OCI-LY7 (cell line): ENCODE data around the gene EGR4. TPM values are rescaled to one million over a fixed set of nuclear protein-coding genes. Genes with fewer than 3 reads are reported as not detected.

ENCODE experiments used
- BruUV-seq: library from RNA; stranded (reverse); fragments of 400-500 nt; replicated peaks from 2 replicates; lab custom pipeline; 2021; lab: Mats Ljungman, UMichigan
- CTCF ChIA-PET: fragments of 300-600 bp; sonication (Branson Sonifier 250); formaldehyde crosslinking; loops from one replicate; lab custom pipeline; 2022; ENCODE audit warnings: antibody characterized with exemption; ENCODE audit not compliant: unreplicated experiment; lab: Charles Lee
- POLR2A ChIA-PET: fragments of 300-600 bp; sonication (Branson Sonifier 250); formaldehyde crosslinking; loops from one replicate; lab custom pipeline; 2022; ENCODE audit warnings: antibody characterized with exemption; lab: Charles Lee
- DNase-seq: peaks from one replicate; pipeline ENCODE4 v3.0.0-alpha.2; 2015; ENCODE audit warnings: low spot score
- H2AFZ ChIP-seq: fragments of 200-600 bp; sonication (generic), shearing (Covaris generic); 2 replicates; pipeline ENCODE4 v1.6.1; 2014; ENCODE audit warnings: mild to moderate bottlenecking, antibody characterized with exemption, low read length, moderate library complexity
- H3K27ac ChIP-seq: fragments of 200-600 bp; sonication (generic); 2 replicates; pipeline ENCODE4 v1.5.1; 2014; ENCODE audit warnings: mixed run types, low read depth, mild to moderate bottlenecking, moderate library complexity, low read length, inconsistent platforms; ENCODE audit not compliant: poor library complexity, severe bottlenecking
- H3K36me3 ChIP-seq: fragments of 200-600 bp; sonication (generic); 2 replicates; pipeline ENCODE4 v1.6.1; 2014; ENCODE audit warnings: mild to moderate bottlenecking, antibody characterized with exemption, low read length, moderate library complexity, mixed read lengths; ENCODE audit not compliant: insufficient read depth
- H3K4me1 ChIP-seq: fragments of 200-600 bp; sonication (generic); 2 replicates; pipeline ENCODE4 v1.5.1; 2014; ENCODE audit warnings: mild to moderate bottlenecking, low read length; ENCODE audit not compliant: insufficient read depth, poor library complexity, severe bottlenecking
- H3K4me2 ChIP-seq: fragments of 200-600 bp; sonication (generic); 2 replicates; pipeline ENCODE4 v1.6.1; 2014; ENCODE audit warnings: mild to moderate bottlenecking, low read length
- H3K4me3 ChIP-seq: fragments of 200-600 bp; sonication (generic); 2 replicates; pipeline ENCODE4 v1.5.1; 2014; ENCODE audit warnings: mild to moderate bottlenecking, low read depth, low read length; ENCODE audit not compliant: poor library complexity, severe bottlenecking
- H3K79me2 ChIP-seq: fragments of 200-600 bp; sonication (generic); 2 replicates; pipeline ENCODE4 v1.6.1; 2016; ENCODE audit warnings: low read depth, mild to moderate bottlenecking, low read length, moderate library complexity, mixed read lengths; ENCODE audit not compliant: insufficient read depth
- H3K9me2 ChIP-seq: fragments of 200-600 bp; sonication (generic); 2 replicates; pipeline ENCODE4 v1.6.1; 2016; ENCODE audit warnings: mild to moderate bottlenecking, low read length, mixed read lengths; ENCODE audit not compliant: insufficient read depth
- H3K9me3 ChIP-seq: fragments of 200-600 bp; sonication (generic); 2 replicates; pipeline ENCODE4 v1.6.1; 2014; ENCODE audit warnings: mild to moderate bottlenecking, mixed run types, low read length, mixed read lengths
- H4K20me1 ChIP-seq: fragments of 200-600 bp; sonication (generic); 2 replicates; pipeline ENCODE4 v1.6.1; 2014; ENCODE audit warnings: mild to moderate bottlenecking, antibody characterized with exemption, low read length, moderate library complexity, mixed read lengths; ENCODE audit not compliant: insufficient read depth
- EZH2phosphoT487 ChIP-seq: fragments of 200-600 bp; sonication (generic); IDR thresholded peaks from 2 replicates; pipeline ENCODE4 v1.6.1; 2018; ENCODE audit warnings: low read depth, borderline replicate concordance, mild to moderate bottlenecking, mixed run types, antibody characterized with exemption, low read length, moderate library complexity, mixed read lengths
- intact Hi-C: fragments of 100-400 bp; cut with micrococcal nuclease; formaldehyde crosslinking; loops from one replicate; pipeline ENCODE4 v1.10.0; 2022; ENCODE audit not compliant: unreplicated experiment
- total RNA-seq, 2 experiments: library from RNA; depleted of rRNA in 1 of 2; stranded (reverse); fragments of >200 nt in 1 of 2; shearing (Covaris generic) in 1 of 2; gene quantifications; 2 replicates each; pipeline ENCODE4 v1.2.3, GENCODE V29; 2014 to 2022
- TF ChIP-seq, protein P1 (sequence below): fragments of 200-600 bp; sonication (generic); conservative IDR thresholded peaks from 2 replicates; pipeline ENCODE4 v1.5.1; 2014; ENCODE audit warnings: mild to moderate bottlenecking, antibody characterized with exemption, low read length, moderate library complexity, mixed read lengths

Gene EGR4
- total RNA-seq, 2 experiments from 2014 or later = not detected

DNA sequence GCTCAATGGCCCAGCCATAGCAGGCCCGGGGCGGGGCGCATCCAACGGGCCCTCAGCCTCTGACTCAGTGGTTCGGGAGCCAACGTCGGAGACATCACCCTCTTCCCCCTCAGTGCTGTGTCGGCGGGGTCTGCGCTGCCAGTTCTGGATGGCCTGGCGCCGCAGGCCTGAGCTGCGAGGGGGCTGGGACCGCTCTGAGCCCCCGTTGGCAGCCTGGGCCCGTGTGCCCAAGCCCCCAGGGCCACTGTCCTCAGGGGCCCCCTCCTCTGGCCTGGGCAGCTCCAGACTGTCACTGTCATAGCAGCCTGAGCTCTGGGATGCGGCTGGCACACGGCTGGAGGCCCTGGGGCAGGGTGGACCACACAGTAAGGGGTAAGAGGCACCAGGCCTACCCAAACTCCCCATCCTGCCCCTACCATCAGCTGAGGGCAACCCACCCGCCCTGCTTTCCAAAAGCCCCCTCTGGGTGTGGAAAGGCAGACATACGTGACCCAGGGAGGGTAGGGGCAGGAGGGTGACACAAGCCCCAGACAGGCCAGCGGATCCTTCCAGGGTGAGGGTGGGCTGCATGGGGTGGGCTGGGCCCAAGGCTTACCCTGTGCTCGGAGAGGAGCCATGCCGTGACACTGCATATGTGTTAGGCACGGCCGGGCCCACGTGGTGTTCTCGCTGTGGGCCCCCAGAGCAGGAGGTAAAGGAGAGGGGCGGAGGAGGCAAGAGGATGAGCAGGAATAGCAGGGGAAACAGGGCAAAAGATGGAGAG, 27.9 kb downstream of the EGR4 start:
- no TSS peak for BruUV-seq
- Histone ChIP-seq H3K9me2 (no peaks in the 10 kb centered on the region), H3K79me2 (peaks cover 18% of the 10 kb centered on the region; the same call in 1 of the 2 replicates), H3K27ac (no peak overlapping the region), H4K20me1 (no peaks in the 10 kb centered on the region), H3K4me1 (peaks cover 7% of the 10 kb centered on the region), H3K4me2 (no peak overlapping the region), H3K4me3 (no peak overlapping the region), H2AFZ (no peak overlapping the region), H3K9me3 (no peaks in the 10 kb centered on the region), H3K36me3 (peaks cover 82% of the 10 kb centered on the region)
- TF ChIP-seq, protein P1, sequence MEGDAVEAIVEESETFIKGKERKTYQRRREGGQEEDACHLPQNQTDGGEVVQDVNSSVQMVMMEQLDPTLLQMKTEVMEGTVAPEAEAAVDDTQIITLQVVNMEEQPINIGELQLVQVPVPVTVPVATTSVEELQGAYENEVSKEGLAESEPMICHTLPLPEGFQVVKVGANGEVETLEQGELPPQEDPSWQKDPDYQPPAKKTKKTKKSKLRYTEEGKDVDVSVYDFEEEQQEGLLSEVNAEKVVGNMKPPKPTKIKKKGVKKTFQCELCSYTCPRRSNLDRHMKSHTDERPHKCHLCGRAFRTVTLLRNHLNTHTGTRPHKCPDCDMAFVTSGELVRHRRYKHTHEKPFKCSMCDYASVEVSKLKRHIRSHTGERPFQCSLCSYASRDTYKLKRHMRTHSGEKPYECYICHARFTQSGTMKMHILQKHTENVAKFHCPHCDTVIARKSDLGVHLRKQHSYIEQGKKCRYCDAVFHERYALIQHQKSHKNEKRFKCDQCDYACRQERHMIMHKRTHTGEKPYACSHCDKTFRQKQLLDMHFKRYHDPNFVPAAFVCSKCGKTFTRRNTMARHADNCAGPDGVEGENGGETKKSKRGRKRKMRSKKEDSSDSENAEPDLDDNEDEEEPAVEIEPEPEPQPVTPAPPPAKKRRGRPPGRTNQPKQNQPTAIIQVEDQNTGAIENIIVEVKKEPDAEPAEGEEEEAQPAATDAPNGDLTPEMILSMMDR = no peak
- TF ChIP-seq EZH2phosphoT487 = no peak
- intact Hi-C loops = no loop called here
- CTCF ChIA-PET = no interaction called here
- POLR2A ChIA-PET = no interaction called here
- no peak for DNase-seq

DNA sequence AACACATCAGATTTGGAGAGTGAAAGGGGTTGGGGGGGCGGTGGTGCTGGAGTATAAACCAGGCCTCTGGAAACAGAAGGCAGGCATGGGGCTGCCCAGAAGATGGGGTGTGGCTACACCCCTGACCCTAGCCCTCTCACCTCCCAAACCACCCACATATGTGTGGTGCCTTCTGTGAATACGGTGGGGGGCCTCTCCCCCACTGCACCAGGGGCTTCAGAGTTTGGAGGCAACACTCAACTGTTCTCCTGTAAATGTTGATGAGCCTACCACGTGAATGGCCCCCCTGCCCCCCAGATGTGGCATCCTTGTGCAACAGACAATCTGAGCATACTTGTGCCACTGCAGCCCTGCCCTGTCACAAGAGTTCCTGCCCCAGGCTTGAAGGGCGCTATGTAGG, 28.6 kb downstream of the EGR4 start:
- Histone ChIP-seq H2AFZ (no peak overlapping the region), H4K20me1 (no peaks in the 10 kb centered on the region), H3K9me2 (no peaks in the 10 kb centered on the region), H3K9me3 (no peaks in the 10 kb centered on the region), H3K4me1 (peaks cover 3% of the 10 kb centered on the region), H3K4me2 (no peak overlapping the region), H3K36me3 (peaks cover 82% of the 10 kb centered on the region), H3K27ac (no peak overlapping the region), H3K79me2 (peaks cover 16% of the 10 kb centered on the region; the same call in 1 of the 2 replicates), H3K4me3 (no peak overlapping the region)
- CTCF ChIA-PET = no interaction called here
- no peak for DNase-seq
- intact Hi-C loops = no loop called here
- POLR2A ChIA-PET = no interaction called here
- TF ChIP-seq EZH2phosphoT487 = no peak
- TF ChIP-seq, protein P1 = no peak
- BruUV-seq = no TSS peak

- Histone ChIP-seq H2AFZ (no peak overlapping the region), H3K79me2 (peaks cover 14% of the 10 kb centered on the region; the same call in 1 of the 2 replicates), H3K9me2 (no peaks in the 10 kb centered on the region), H3K27ac (no peak overlapping the region), H3K4me3 (no peak overlapping the region), H3K4me2 (no peak overlapping the region), H4K20me1 (no peaks in the 10 kb centered on the region), H3K4me1 (no peaks in the 10 kb centered on the region), H3K9me3 (no peaks in the 10 kb centered on the region), H3K36me3 (peaks cover 85% of the 10 kb centered on the region)
- BruUV-seq = no TSS peak
- ChIA-PET CTCF (interaction anchor here (0.7 kb wide), 1 partner anchor 162 kb away, joined by 3 read pairs; no protein-coding TSS in a partner anchor), POLR2A (no interaction called here)
- DNase-seq = no peak
- intact Hi-C loops = no loop called here
- TF ChIP-seq, protein P1 = no peak
- TF ChIP-seq EZH2phosphoT487 = no peak
Measured at GRCh38 chr2:73264332-73264606, 29.1 kb downstream of the EGR4 start.
